Fibroblast of the aortic adventitia (primary cell): Measurements from ENCODE around the gene AOAH. TPM values are rescaled to one million over a fixed set of nuclear protein-coding genes. Genes with fewer than 3 reads are reported as not detected.

Source experiments
- DNase-seq: peaks from one replicate; pipeline ENCODE4 v3.0.0-alpha.2; 2010; ENCODE audit warnings: low read depth
- H3K4me3 ChIP-seq: 2 replicates; pipeline ENCODE4 v1.5.1; 2011; ENCODE audit warnings: low read depth, mild to moderate bottlenecking, control low read depth, low read length, moderate library complexity
- CTCF ChIP-seq: IDR thresholded peaks from 2 replicates; pipeline ENCODE4 v1.5.1; 2011; ENCODE audit warnings: mild to moderate bottlenecking, low read length, control low read depth, inconsistent platforms; ENCODE audit not compliant: insufficient read depth
- total RNA-seq: library from RNA; depleted of rRNA; stranded (reverse); fragments of >200 nt; gene quantifications from 2 replicates; pipeline ENCODE4 v1.2.3, GENCODE V29; 2012; ENCODE audit warnings: low replicate concordance

The AOAH gene
- total RNA-seq, 1 donor: not detected

GRCh38 chr7:36620166-36620708 is 104.1 kb downstream of the AOAH start:
- no peak overlapping the region for H3K4me3 ChIP-seq
- TF ChIP-seq CTCF: no peak
- DNase-seq: no peak

- TF ChIP-seq CTCF: no peak
- DNase-seq: no peak
- H3K4me3 ChIP-seq: no peak overlapping the region
These were observed 106.9 kb downstream of the AOAH start for GRCh38 chr7:36617408-36617807.

GRCh38 chr7:36615852-36616540 is 108.3 kb downstream of the AOAH start:
- TF ChIP-seq CTCF: no peak
- no peak for DNase-seq
- no peak overlapping the region for H3K4me3 ChIP-seq

GRCh38 chr7:36614959-36615358 is 109.3 kb downstream of the AOAH start:
- TF ChIP-seq CTCF: no peak
- H3K4me3 ChIP-seq: no peak overlapping the region
- DNase-seq: no peak

GRCh38 chr7:36613031-36613614 is 111.2 kb downstream of the AOAH start:
- TF ChIP-seq CTCF: no peak
- H3K4me3 ChIP-seq: no peak overlapping the region
- DNase-seq: no peak

- DNase-seq: no peak
- H3K4me3 ChIP-seq: no peak overlapping the region
- no peak for TF ChIP-seq CTCF
These were observed 112.6 kb downstream of the AOAH start for GRCh38 chr7:36611703-36612102.

- TF ChIP-seq CTCF: no peak
- H3K4me3 ChIP-seq: no peak overlapping the region
- no peak for DNase-seq
These were observed 116.6 kb downstream of the AOAH start for GRCh38 chr7:36607721-36608095.
